HCT116 (cell line): ENCODE data around the gene PSENEN. TPM values are rescaled to one million over a fixed set of nuclear protein-coding genes. Genes with fewer than 3 reads are reported as not detected.

Source experiments
- ATAC-seq: fragments of 200-7000 bp; cut with Tn5 transposase; 2 replicates; pipeline ENCODE4 v1.9.1; 2020; ENCODE audit warnings: mild to moderate bottlenecking, moderate library complexity
- BruUV-seq: library from RNA; stranded (reverse); fragments of 400-500 nt; replicated peaks from 2 replicates; lab custom pipeline; 2021; lab: Mats Ljungman, UMichigan
- CTCF ChIA-PET: fragments of 300-600 bp; sonication (Branson Sonifier 250); formaldehyde crosslinking; loops from one replicate; lab custom pipeline; 2021; ENCODE audit warnings: antibody characterized with exemption; lab: Charles Lee
- POLR2A ChIA-PET: fragments of 300-600, 350-600 bp; sonication (Branson Sonifier 250); formaldehyde crosslinking; loops from one replicate; lab custom pipeline; 2021; ENCODE audit warnings: antibody characterized with exemption; lab: Charles Lee
- RAD21 ChIA-PET, 2 experiments: fragments of 300-600 bp; sonication (Branson Sonifier 250); formaldehyde crosslinking; loops; one replicate each; lab custom pipeline; 2023; ENCODE audit warnings: low total read pairs in 2 of 2; ENCODE audit not compliant: uncharacterized antibody in 2 of 2, unreplicated experiment in 2 of 2, low non-redundant PET in 1 of 2; lab: Charles Lee
- DNase-seq: peaks from one replicate; pipeline ENCODE4 v3.0.0-alpha.2; 2010; ENCODE audit warnings: low read depth, low spot score
- H2AFZ ChIP-seq: fragments of 200-600 bp; shearing (Covaris generic), sonication (generic); 2 replicates; pipeline ENCODE4 v1.6.1; 2017; ENCODE audit warnings: low read depth, mixed run types, mixed read lengths, antibody characterized with exemption, low read length; ENCODE audit not compliant: poor library complexity, severe bottlenecking
- H3K27ac ChIP-seq: 2 replicates; pipeline ENCODE4 v1.5.1; 2012; ENCODE audit warnings: low read depth, low read length
- H3K27me3 ChIP-seq: fragments of 200-600 bp; sonication (generic); 2 replicates; pipeline ENCODE4 v1.6.1; 2016; ENCODE audit warnings: mixed run types, low read length, mixed read lengths; ENCODE audit not compliant: insufficient read depth
- H3K36me3 ChIP-seq, 2 experiments: fragments of 200-500 bp in 1 of 2; fragments of 200-600 bp in 1 of 2; sonication (Bioruptor generic) in 1 of 2; sonication (generic) in 1 of 2; 2 replicates each; pipeline versions ENCODE4 v1.5.1 to v1.6.1; 2014 to 2016; ENCODE audit warnings: low read length in 2 of 2, inconsistent platforms in 1 of 2, mixed read lengths in 1 of 2, mixed run types in 1 of 2; ENCODE audit not compliant: insufficient read depth in 2 of 2, control insufficient read depth in 1 of 2
- H3K4me1 ChIP-seq, 2 experiments: fragments of 200-600 bp in 1 of 2; sonication (generic) in 1 of 2; 2 replicates each; pipeline versions ENCODE4 v1.5.1 to v1.6.1; 2012 to 2017; ENCODE audit warnings: low read length in 2 of 2, inconsistent platforms in 1 of 2, mild to moderate bottlenecking in 1 of 2, mixed read lengths in 1 of 2, mixed run types in 1 of 2, moderate library complexity in 1 of 2; ENCODE audit not compliant: insufficient read depth in 2 of 2, control insufficient read depth in 1 of 2
- H3K4me2 ChIP-seq: fragments of 200-600 bp; sonication (generic); 2 replicates; pipeline ENCODE4 v1.6.1; 2017; ENCODE audit warnings: mixed run types, low read length, mixed read lengths
- H3K4me3 ChIP-seq, 2 experiments: fragments of 200-600 bp in 1 of 2; sonication (generic) in 1 of 2; replicated peaks in 1 of 2; 2 replicates each; pipeline ENCODE4 v1.5.1; 2011 to 2016; ENCODE audit warnings: low read length in 2 of 2, control low read depth in 1 of 2, low read depth in 1 of 2, mild to moderate bottlenecking in 1 of 2, mixed read lengths in 1 of 2, mixed run types in 1 of 2
- H3K79me2 ChIP-seq: fragments of 200-600 bp; sonication (generic); 2 replicates; pipeline ENCODE4 v1.6.1; 2017; ENCODE audit warnings: mild to moderate bottlenecking, mixed run types, low read length, moderate library complexity, mixed read lengths; ENCODE audit not compliant: insufficient read depth
- H3K9ac ChIP-seq: fragments of 200-600 bp; sonication (generic); 2 replicates; pipeline ENCODE4 v1.6.1; 2016; ENCODE audit warnings: low read length, mixed read lengths
- H3K9me2 ChIP-seq: fragments of 200-600 bp; sonication (generic), shearing (Covaris generic); 2 replicates; pipeline ENCODE4 v1.6.1; 2017; ENCODE audit warnings: mixed run types, mild to moderate bottlenecking, moderate library complexity; ENCODE audit not compliant: insufficient read depth
- H3K9me3 ChIP-seq, 2 experiments: fragments of 200-500 bp in 1 of 2; fragments of 200-600 bp in 1 of 2; sonication (Bioruptor generic) in 1 of 2; sonication (generic) in 1 of 2; 2 replicates each; pipeline ENCODE4 v1.6.1; 2014 to 2017; ENCODE audit warnings: low read length in 2 of 2, mixed read lengths in 2 of 2, inconsistent platforms in 1 of 2, low read depth in 1 of 2, mild to moderate bottlenecking in 1 of 2, mixed run types in 1 of 2, moderate library complexity in 1 of 2; ENCODE audit not compliant: control insufficient read depth in 1 of 2, insufficient read depth in 1 of 2
- H4K20me1 ChIP-seq: fragments of 200-600 bp; sonication (generic), shearing (Covaris generic); 2 replicates; pipeline ENCODE4 v1.6.1; 2017; ENCODE audit warnings: mixed run types, mild to moderate bottlenecking, moderate library complexity; ENCODE audit not compliant: insufficient read depth
- ATF3 ChIP-seq: IDR thresholded peaks from 2 replicates; pipeline ENCODE4 v1.6.1; 2012
- CEBPB ChIP-seq: IDR thresholded peaks from 2 replicates; pipeline ENCODE4 v1.6.1; 2012; ENCODE audit warnings: low read depth
- CTCF ChIP-seq, 3 experiments: fragments of 200-600 bp in 1 of 3; sonication (generic) in 1 of 3; IDR thresholded peaks in 2 of 3; conservative IDR thresholded peaks in 1 of 3; 2 replicates each; pipeline ENCODE4 v1.5.1; 2012 to 2017; ENCODE audit warnings: low read depth in 2 of 3, low read length in 2 of 3, antibody characterized with exemption in 1 of 3, borderline replicate concordance in 1 of 3, control low read depth in 1 of 3, mild to moderate bottlenecking in 1 of 3, mixed read lengths in 1 of 3, mixed run types in 1 of 3, moderate library complexity in 1 of 3; ENCODE audit not compliant: insufficient read depth in 1 of 3
- ELF1 ChIP-seq: IDR thresholded peaks from 2 replicates; pipeline ENCODE4 v1.6.1; 2012; ENCODE audit warnings: low read depth, borderline replicate concordance
- EZH2 ChIP-seq: fragments of 200-600 bp; sonication (generic); IDR thresholded peaks from 2 replicates; pipeline ENCODE4 v1.6.1; 2017; ENCODE audit warnings: antibody characterized with exemption, mixed run types
- JUND ChIP-seq: IDR thresholded peaks from 2 replicates; pipeline ENCODE4 v1.6.1; 2012
- MAX ChIP-seq: IDR thresholded peaks from 2 replicates; pipeline ENCODE4 v1.6.1; 2012
- SRF ChIP-seq: IDR thresholded peaks from 2 replicates; pipeline ENCODE4 v1.6.1; 2012; ENCODE audit warnings: low read depth
- ZBTB33 ChIP-seq: IDR thresholded peaks from 2 replicates; pipeline ENCODE4 v1.6.1; 2011; ENCODE audit warnings: mild to moderate bottlenecking, low read length, moderate library complexity; ENCODE audit not compliant: insufficient replicate concordance; ENCODE audit errors: extremely low read depth
- ZFX ChIP-seq: fragments of 450-650 bp; IDR thresholded peaks from 2 replicates; pipeline ENCODE4 v1.6.1; 2017
- intact Hi-C: fragments of 100-400 bp; cut with micrococcal nuclease; formaldehyde crosslinking; loops from 2 replicates; pipeline ENCODE4 v1.10.0; 2022
- total RNA-seq: library from RNA; stranded (reverse); gene quantifications from one replicate; pipeline ENCODE4 v1.2.1, GENCODE V29; 2021; ENCODE audit not compliant: unreplicated experiment

PSENEN gene
- total RNA-seq, 1 experiment from 2014 or later: 55.3 TPM

GRCh38 chr19:35755550-35756376 is 10.3 kb downstream of the PSENEN start:
- Histone ChIP-seq H4K20me1 (no peaks in the 10 kb centered on the region), H3K9me3 (no peaks in the 10 kb centered on the region), H3K27ac (no peak overlapping the region), H2AFZ (no peak overlapping the region), H3K9me2 (no peaks in the 10 kb centered on the region), H3K27me3 (no peaks in the 10 kb centered on the region), H3K9ac (no peak overlapping the region), H3K79me2 (peaks cover 17% of the 10 kb centered on the region), H3K4me3 (no peak overlapping the region), H3K36me3 (peaks cover 0 to 8% of the 10 kb centered on the region in 2 experiments; a peak in 2 of 4 replicates), H3K4me2 (no peak overlapping the region), H3K4me1 (peaks cover 14 to 21% of the 10 kb centered on the region in 2 experiments)
- DNase-seq (no peak), ATAC-seq (no peak)
- BruUV-seq: no TSS peak
- intact Hi-C loops: no loop called here
- ChIA-PET RAD21 (no interaction called here), POLR2A (interaction anchor here (0.9 to 2.3 kb wide), 2 partner anchors 7 to 10 kb away, joined by 4 to 20 read pairs; partner anchors contain the start of genes LIN37, PSENEN and U2AF1L4), CTCF (no interaction called here)
- TF ChIP-seq EZH2: no peak
- no peak for TF ChIP-seq ELF1
- no peak for TF ChIP-seq JUND
- TF ChIP-seq SRF: no peak
- TF ChIP-seq ZBTB33: no peak
- TF ChIP-seq CEBPB: no peak
- TF ChIP-seq ZFX: no peak
- no peak for TF ChIP-seq ATF3
- TF ChIP-seq MAX: no peak
- no peak for TF ChIP-seq CTCF (IDR thresholded peaks at IDR 0.05 in 2 of 3, conservative IDR thresholded peaks at IDR 0.05 in 1 of 3; ENCODE audit: borderline replicate concordance in 1 of 3, insufficient read depth in 1 of 3, low read depth in 2 of 3, low read length in 2 of 3)
